ENCODE data around the gene ZNF616.
"Not testable (repeated sequence)": the region's sequence is repeated elsewhere in the genome, so short reads cannot be mapped to it uniquely, and the experiment has no call there.

The ZNF616 gene

GRCh38 chr19:52102782-52103181, 37.0 kb downstream of the ZNF616 start:
- DNase-seq: no peak

GRCh38 chr19:52101866-52102562, 37.7 kb downstream of the ZNF616 start:
- no peak for DNase-seq

GRCh38 chr19:52099497-52100138, 40.1 kb downstream of the ZNF616 start:
- DNase-seq: no peak

GRCh38 chr19:52096416-52096815, 43.3 kb downstream of the ZNF616 start:
- DNase-seq: not testable (repeated sequence)

- DNase-seq: peak; percentile 92
Observed at GRCh38 chr19:52095172-52096014, 44.3 kb downstream of the ZNF616 start, which contains the start of gene ZNF841. TSS of gene ZNF841 (minus strand) at chr19:52095765. CDS start at chr19:52084801, 10,964 bp downstream.

GRCh38 chr19:52094526-52095130, 45.1 kb downstream of the ZNF616 start:
- DNase-seq: no peak

GRCh38 chr19:52086481-52086880, 53.3 kb downstream of the ZNF616 start:
- DNase-seq: no peak

- DNase-seq: no peak
Observed at GRCh38 chr19:52070496-52070895, 69.2 kb downstream of the ZNF616 start.

GRCh38 chr19:52069653-52070052, 70.1 kb downstream of the ZNF616 start:
- no peak for DNase-seq

- no peak for DNase-seq
Observed at GRCh38 chr19:52066258-52066863, 73.4 kb downstream of the ZNF616 start.

GRCh38 chr19:52065399-52065798, 74.3 kb downstream of the ZNF616 start:
- DNase-seq: no peak

All from NCI-H2029 treated with DMSO at 0.1 percent for 48 hours (cell line).